Activated T-helper 1 cell treated with anti-CD3 and anti-CD28 coated beads, Interleukin-2, amount 50 U/mL, for 16 hours (primary cell): ENCODE data around the gene CCL26.
"Not testable (repeated sequence)": the region's sequence is repeated elsewhere in the genome, so short reads cannot be mapped to it uniquely, and the experiment has no call there.

Experiments
- DNase-seq, 2 donors: peaks; one replicate each; pipeline ENCODE4 v3.0.0-alpha.2; 2020; ENCODE audit warnings: low read depth in 1 of 2, low spot score in 1 of 2

CCL26 gene

DNA sequence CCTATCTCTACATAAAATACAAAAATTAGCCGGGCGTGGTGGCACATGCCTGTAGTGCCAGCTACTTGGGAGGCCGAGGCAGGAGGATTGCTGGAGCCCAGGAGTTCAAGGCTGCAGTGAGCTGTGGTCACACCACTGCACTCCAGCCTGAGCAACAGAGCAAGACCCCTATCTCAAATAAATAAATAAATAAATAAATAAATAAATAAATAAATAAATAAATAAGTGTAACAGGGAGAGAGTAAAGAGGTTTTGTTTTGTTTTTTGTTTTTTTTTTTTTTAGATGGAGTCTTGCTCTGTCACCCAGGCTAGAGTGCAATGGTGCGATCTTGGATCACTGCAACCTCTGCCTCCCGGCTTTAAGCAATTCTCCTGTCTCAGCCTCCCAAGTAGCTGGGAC lies 20.6 kb upstream of the CCL26 start:
- DNase-seq, result not testable (repeated sequence)

DNA sequence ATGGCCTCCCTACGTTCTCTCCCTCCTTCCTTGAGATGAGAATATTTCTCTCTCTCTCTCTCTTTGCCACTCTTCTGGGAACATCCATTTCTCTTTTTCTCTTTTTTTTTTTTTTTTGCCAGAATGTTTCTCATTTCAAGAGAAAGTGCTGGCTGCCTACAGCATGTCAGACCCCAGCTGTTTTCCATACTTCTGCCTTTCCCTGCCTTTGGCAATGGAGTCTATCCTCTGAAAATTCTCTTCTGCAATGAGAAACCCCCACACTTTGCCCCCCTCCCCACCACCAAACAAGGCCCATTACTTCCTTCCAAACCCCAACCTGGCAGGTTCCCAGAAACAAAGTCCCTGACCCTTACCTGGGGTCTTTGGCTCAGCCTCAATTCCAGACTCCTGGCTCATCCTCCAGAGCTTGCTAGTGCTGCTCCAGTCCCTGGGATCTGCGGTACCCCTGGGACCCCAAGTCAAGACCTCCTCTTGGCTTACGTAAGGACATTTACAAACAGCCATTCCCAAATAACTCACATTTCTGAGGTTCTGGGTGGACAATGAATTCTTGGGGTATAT lies 17.4 kb upstream of the CCL26 start:
- no peak for DNase-seq

DNA sequence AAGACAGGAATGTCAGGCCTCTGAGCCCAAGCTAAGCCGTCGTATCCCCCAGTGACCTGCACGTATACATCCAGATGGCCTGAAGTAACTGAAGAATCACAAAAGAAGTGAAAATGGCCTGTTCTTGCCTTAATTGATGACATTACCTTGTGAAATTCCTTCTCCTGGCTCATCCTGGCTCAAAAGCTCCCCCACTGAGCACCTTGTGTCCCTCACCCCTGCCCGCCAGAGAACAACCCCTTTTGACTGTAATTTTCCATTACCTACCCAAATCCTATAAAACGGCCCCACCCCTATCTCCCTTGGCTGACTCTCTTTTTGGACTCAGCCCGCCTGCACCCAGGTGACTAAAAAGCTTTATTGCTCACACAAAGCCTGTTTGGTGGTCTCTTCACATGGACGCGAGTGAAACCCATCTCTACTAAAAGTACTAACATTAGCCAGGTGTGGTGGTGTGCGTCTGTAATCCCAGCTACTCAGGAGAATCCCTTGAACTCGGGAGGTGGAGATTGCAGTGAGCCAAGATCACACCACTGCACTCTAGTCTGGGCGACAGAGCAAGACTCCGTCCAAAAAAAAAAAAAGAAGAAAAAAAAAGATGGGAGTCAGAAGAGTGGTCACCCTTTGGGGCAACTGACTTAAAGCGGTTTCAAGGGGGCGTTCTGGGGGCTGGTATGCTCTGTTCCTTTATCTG lies 16.3 kb upstream of the CCL26 start:
- DNase-seq, result not testable (repeated sequence)

DNA sequence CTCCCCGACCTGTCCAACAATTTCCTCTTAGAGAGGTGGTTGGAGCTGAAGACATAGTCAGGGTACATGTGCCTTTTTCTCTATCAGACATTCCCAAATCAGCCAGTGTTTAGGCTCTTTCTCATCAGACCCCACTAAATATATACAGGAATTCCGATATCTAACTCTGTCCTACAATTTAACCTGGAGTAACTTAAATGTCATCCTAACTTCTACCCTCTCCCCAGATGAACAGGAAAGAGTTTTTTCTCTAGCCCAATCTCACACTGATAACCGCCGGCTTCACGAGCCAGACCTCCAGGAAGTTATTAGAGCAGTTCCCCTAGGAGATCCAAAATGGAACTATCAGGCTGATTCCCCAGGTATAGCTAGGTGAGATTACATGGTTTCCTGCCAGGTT lies 11.0 kb upstream of the CCL26 start:
- not testable (repeated sequence) for DNase-seq

- DNase-seq, result not testable (repeated sequence)
These were observed 8.7 kb upstream of the CCL26 start for GRCh38 chr7:75780647-75781273.

DNA sequence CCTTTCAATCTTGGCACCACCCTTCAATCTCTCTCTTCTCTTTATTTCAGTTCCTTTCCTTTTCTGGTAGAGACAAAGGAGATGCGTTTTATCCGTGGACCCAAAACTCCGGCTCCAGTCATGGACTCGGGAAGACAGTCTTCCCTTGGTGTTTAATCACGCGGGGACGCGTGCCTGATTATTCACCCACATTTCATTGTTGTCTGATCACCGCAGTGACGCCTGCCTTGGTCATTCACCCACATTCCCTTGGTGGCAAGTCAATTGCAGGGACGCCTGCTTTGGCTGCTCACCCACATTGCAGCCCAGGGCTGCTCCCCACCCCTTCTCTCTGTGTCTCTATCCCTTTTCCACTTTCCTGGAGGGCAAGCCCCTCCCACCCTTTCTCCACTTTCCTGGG lies 7.5 kb upstream of the CCL26 start:
- DNase-seq, result not testable (repeated sequence)

DNA sequence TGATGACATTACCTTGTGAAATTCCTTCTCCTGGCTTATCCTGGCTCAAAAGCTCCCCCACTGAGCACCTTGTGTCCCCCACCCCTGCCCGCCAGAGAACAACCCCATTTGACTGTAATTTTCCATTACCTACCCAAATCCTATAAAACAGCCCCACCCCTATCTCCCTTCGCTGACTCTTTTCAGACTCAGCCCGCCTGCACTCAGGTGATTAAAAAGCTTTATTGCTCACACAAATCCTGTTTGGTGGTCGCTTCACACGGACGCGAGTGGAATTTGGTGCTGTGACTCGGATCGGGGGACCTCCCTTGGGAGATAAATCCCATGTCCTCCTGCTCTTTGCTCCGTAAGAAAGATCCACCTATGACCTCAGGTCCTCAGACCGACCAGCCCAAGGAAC lies 7.0 kb upstream of the CCL26 start:
- DNase-seq, result not testable (repeated sequence)

GRCh38 chr7:75776295-75776971 lies 4.4 kb upstream of the CCL26 start:
- peak in 1 of 2 donors; percentile 23 for DNase-seq

DNA sequence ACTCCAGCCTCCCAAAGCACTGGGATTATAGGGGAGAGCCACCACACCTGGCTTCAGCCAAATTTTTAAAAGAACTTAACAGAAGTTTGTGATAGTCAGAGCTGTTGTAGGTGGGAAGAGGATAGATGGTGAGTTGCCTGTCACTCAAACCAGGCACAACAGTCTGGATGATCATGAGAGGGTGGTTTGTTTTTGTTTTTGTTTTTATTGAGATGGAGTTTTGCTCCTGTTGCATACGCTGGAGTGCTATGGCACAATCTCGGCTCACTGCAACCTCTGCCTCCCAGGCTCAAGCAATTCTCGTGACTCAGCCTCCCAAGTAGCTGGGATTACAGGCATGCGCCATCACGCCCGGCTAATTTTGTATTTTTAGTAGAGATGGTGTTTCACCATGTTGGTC lies 1.9 kb upstream of the CCL26 start:
- not testable (repeated sequence) for DNase-seq

GRCh38 chr7:75771224-75771623 lies 787 bp downstream of the CCL26 start:
- DNase-seq, result no peak

DNA sequence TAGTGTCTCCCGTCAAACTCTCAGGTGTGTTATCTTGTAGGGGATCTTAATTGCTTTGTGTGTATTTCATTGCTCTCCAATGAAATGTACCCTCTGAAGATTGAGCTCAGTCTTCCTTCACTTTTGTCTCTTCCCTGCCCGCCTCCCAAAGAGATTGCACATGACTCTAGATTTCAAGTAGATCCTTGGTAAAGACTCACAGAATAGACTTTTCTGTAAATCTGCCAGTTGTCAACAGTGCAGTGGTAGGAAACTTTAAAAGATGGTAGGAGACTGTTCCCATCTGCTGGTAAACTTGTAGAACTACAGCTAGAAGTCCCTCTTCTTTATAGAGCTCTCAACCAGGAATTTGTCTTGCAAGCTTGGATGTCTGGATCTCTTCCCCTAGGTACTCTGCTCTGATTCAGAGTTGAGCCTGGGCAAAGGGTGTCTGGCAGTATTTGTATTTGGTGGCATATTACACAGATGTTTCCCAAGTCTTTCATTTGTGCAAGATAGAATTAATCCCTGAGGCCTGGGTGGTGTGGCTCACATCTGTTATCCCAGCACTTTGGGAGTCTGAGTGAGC lies 9.6 kb downstream of the CCL26 start:
- DNase-seq, result no peak

DNA sequence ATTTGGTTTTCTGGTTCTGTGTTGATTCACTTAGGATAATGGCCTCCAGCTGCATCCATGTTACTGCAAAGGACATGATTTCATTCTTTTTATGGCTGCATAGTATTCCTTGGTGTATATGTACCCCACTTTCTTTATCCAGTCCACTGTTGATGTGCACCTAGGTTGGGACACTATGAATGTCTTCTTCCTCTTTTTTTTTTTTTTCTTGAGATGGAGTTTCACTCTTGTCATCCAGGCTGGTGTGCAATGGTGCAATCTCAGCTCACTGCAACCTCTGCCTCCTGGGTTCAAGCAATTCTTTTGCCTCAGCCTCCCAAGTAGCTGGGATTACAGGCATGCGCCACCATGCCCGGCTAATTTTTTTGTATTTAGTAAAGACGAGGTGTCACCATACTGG lies 10.2 kb downstream of the CCL26 start:
- not testable (repeated sequence) for DNase-seq

DNA sequence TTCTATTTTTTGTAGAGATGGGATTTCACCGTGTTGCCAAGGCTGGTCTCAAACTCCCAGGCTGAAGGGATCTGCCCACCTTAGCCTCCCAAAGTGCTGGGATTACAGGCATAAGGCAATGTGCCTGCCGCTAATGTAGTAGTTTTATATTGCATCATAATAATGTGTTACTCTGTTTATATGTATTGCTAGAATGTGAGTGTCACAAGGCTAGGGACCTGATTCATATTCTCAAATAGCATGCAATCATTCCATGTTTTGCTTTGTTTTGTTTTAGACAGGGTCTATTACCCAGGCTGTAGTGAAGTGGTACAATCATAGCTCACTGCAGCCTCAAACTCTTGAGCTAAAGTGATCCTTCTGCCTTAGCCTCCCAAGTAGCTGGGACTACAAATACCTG lies 13.5 kb downstream of the CCL26 start:
- no peak for DNase-seq

GRCh38 chr7:75757860-75758259 lies 14.2 kb downstream of the CCL26 start:
- DNase-seq, result no peak

DNA sequence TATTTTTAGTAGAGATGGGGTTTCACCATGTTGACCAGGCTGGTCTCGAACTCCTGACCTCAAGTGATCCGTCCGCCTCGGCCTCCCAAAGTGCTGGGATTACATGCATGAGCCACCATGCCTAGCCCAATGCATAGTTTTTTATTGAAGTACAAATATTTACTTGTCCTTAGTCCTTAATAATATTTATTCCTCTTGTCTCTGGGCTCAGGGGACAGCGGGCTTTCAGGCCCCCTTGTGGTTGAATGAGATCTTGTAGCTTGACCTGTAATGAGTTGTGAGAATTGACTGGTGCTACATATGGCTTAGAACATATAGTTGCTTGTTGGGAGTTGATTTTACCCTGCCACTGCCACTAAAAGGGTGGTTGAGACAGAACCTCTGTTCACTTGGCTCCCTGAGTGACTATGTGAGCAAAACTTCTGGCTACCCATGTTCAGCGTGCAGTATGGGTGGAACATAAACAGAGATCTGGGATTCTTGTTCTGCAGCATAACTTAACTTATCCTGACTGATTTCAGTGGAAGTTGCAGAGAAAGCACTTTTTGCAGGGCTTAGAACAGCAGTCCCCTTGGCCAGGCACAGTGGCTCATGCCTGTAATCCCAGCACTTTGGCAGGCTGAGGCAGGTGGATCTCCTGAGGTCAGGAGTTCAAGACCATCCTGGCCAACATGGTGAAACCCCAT lies 14.9 kb downstream of the CCL26 start:
- DNase-seq, result no peak

DNA sequence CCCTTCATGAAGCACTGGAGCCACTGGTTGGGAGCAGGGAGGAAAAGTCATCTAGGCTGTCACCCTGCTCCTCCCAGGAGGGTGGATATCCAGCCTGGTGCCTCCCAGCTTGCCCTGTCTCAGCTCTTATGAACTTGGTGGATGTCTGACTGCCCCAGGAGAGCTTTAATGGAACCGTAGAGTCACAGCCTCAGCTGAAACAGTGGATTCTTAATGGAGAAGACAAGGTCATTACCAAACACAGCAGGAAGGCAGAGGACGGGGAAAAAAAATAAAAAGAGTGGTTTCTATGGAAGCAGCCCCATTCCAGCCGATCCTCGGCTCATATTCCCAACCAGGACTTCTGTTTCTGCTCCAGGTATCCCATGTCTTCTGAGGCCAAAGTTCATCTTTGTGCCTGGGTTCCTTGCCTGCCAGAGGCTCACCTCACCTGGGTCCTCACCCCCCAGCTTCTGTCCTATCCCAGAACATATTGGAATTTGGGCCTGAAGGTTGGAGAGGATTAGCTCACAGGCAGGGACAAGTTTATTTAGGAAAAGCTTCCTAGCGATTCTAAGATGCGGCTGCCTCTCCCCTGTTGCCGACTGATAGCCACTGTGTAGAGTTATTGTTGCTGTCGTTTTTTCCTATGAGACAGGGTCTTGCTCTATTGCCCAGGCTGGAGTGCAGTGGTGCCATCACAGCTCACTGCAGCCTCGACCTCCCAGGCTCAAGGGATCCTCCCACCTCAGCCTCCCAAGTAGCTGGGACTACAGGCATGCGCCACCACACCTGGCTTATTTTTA lies 15.6 kb downstream of the CCL26 start:
- no peak for DNase-seq

GRCh38 chr7:75743455-75743859 lies 28.6 kb downstream of the CCL26 start:
- no peak for DNase-seq

- no peak for DNase-seq
These were observed 31.0 kb downstream of the CCL26 start for GRCh38 chr7:75740846-75741497.

GRCh38 chr7:75739796-75740672 lies 32.0 kb downstream of the CCL26 start:
- no peak for DNase-seq
